Endothelial cell of umbilical vein (primary cell): ENCODE data around the gene WIPI1. TPM values are rescaled to one million over a fixed set of nuclear protein-coding genes. Genes with fewer than 3 reads are reported as not detected.

Experiments used
- BruUV-seq: library from RNA; stranded (reverse); fragments of 400-500 nt; replicated peaks from 2 replicates; lab custom pipeline; 2021; lab: Mats Ljungman, UMichigan
- CTCF ChIA-PET: fragments of 300-600, 350-600 bp; sonication (Branson Sonifier 250); formaldehyde crosslinking; loops from one replicate; lab custom pipeline; 2021; ENCODE audit warnings: antibody characterized with exemption, inconsistent platforms; lab: Charles Lee
- POLR2A ChIA-PET: fragments of 300-600, 350-600 bp; sonication (Branson Sonifier 250); formaldehyde crosslinking; loops from one replicate; lab custom pipeline; 2021; ENCODE audit warnings: antibody characterized with exemption, inconsistent platforms; lab: Charles Lee
- DNase-seq: peaks from one replicate; pipeline ENCODE4 v3.0.0-alpha.2; 2011; ENCODE audit warnings: low read depth, low spot score
- FAIRE-seq: peaks from 2 replicates; lab custom pipeline; 2011; peaks lifted over from hg19 to GRCh38; lab: Jason Lieb, UNC
- H2AFZ ChIP-seq: 2 replicates; pipeline ENCODE4 v1.6.0; 2012; ENCODE audit warnings: low read depth, low read length, control low read depth, inconsistent platforms
- H3K27ac ChIP-seq: 2 replicates; pipeline ENCODE4 v1.5.1; 2011; ENCODE audit warnings: low read depth, mild to moderate bottlenecking, control low read depth, low read length, moderate library complexity; ENCODE audit not compliant: insufficient read depth
- H3K27me3 ChIP-seq, 2 experiments: 2 replicates each; pipeline versions ENCODE4 v1.6.0 to v1.6.1; 2011; ENCODE audit warnings: low read length in 2 of 2, mixed read lengths in 1 of 2; ENCODE audit not compliant: control insufficient read depth in 2 of 2, insufficient read depth in 2 of 2
- H3K36me3 ChIP-seq, 2 experiments: 2 replicates in 1 of 2; 3 replicates in 1 of 2; pipeline ENCODE4 v1.5.1; 2011; ENCODE audit warnings: low read length in 2 of 2, mild to moderate bottlenecking in 1 of 2, moderate library complexity in 1 of 2; ENCODE audit not compliant: control insufficient read depth in 2 of 2, insufficient read depth in 2 of 2; ENCODE audit errors: extremely low read depth in 1 of 2
- H3K4me1 ChIP-seq: 3 replicates; pipeline ENCODE4 v1.5.1; 2011; ENCODE audit warnings: mild to moderate bottlenecking, low read length; ENCODE audit not compliant: control insufficient read depth, insufficient read depth; ENCODE audit errors: extremely low read depth
- H3K4me2 ChIP-seq: 2 replicates; pipeline ENCODE4 v1.6.1; 2011; ENCODE audit warnings: low read length, control low read depth, mixed read lengths; ENCODE audit not compliant: insufficient read depth
- H3K4me3 ChIP-seq, 3 experiments: fragments of 200-600 bp in 1 of 3; sonication (generic), shearing (Covaris generic) in 1 of 3; replicated peaks in 1 of 3; 2 replicates each; pipeline ENCODE4 v1.5.1; 2011 to 2016; ENCODE audit warnings: control low read depth in 3 of 3, low read length in 3 of 3, mild to moderate bottlenecking in 2 of 3, inconsistent platforms in 1 of 3, low read depth in 1 of 3, moderate library complexity in 1 of 3; ENCODE audit not compliant: insufficient read depth in 1 of 3
- H3K79me2 ChIP-seq: 2 replicates; pipeline ENCODE4 v1.6.0; 2012; ENCODE audit warnings: low read length, inconsistent platforms; ENCODE audit not compliant: control insufficient read depth, insufficient read depth
- H3K9ac ChIP-seq: replicated peaks from 2 replicates; pipeline ENCODE3; 2011; ENCODE audit warnings: low read length, control low read depth; ENCODE audit not compliant: insufficient read depth; ENCODE audit errors: extremely low read depth
- H3K9me1 ChIP-seq: replicated peaks from 3 replicates; pipeline ENCODE4 v1.6.0; 2011; ENCODE audit warnings: mild to moderate bottlenecking, low read length; ENCODE audit not compliant: control insufficient read depth, insufficient read depth; ENCODE audit errors: extremely low read depth
- H3K9me3 ChIP-seq: replicated peaks from 2 replicates; pipeline ENCODE4 v1.5.1; 2012; ENCODE audit warnings: low read length, inconsistent platforms; ENCODE audit not compliant: control insufficient read depth, insufficient read depth
- H4K20me1 ChIP-seq: replicated peaks from 2 replicates; pipeline ENCODE3; 2011; ENCODE audit warnings: mild to moderate bottlenecking, low read length; ENCODE audit not compliant: control insufficient read depth, insufficient read depth; ENCODE audit errors: extremely low read depth
- CTCF ChIP-seq, 2 donors: IDR thresholded peaks; 1 replicate in 1 of 2; 2 replicates in 1 of 2; pipeline ENCODE4 v1.5.1; 2011; ENCODE audit warnings: low read length in 2 of 2, mild to moderate bottlenecking in 2 of 2, moderate library complexity in 2 of 2, control low read depth in 1 of 2, inconsistent platforms in 1 of 2, low read depth in 1 of 2; ENCODE audit not compliant: insufficient read depth in 1 of 2; ENCODE audit errors: extremely low read depth in 1 of 2
- EZH2 ChIP-seq: IDR thresholded peaks from 2 replicates; pipeline ENCODE4 v1.6.1; 2012; ENCODE audit warnings: borderline replicate concordance, low read depth, mild to moderate bottlenecking, moderate library complexity, low read length, inconsistent platforms; ENCODE audit not compliant: severe bottlenecking
- FOS ChIP-seq: IDR thresholded peaks from 2 replicates; pipeline ENCODE4 v1.6.1; 2011; ENCODE audit warnings: mild to moderate bottlenecking, low read length, moderate library complexity, borderline replicate concordance; ENCODE audit not compliant: insufficient read depth
- GATA2 ChIP-seq: IDR thresholded peaks from 2 replicates; pipeline ENCODE4 v1.7.0; 2011; ENCODE audit warnings: low read depth, mild to moderate bottlenecking, moderate library complexity, mixed read lengths, low read length; ENCODE audit not compliant: insufficient read length, insufficient read depth
- JUN ChIP-seq: IDR thresholded peaks from 2 replicates; pipeline ENCODE4 v1.6.1; 2011; ENCODE audit warnings: borderline replicate concordance, low read depth; ENCODE audit not compliant: insufficient read length, insufficient read depth
- POLR2A ChIP-seq: IDR thresholded peaks from 2 replicates; pipeline ENCODE4 v1.6.1; 2012; ENCODE audit warnings: low read depth, mild to moderate bottlenecking, control low read depth, low read length
- POLR2AphosphoS5 ChIP-seq: IDR thresholded peaks from 2 replicates; pipeline ENCODE4 v1.6.1; 2012; ENCODE audit warnings: low read depth, mild to moderate bottlenecking, control low read depth, low read length, moderate library complexity; ENCODE audit not compliant: insufficient read depth
- dilution Hi-C: fragments of 300-500 bp; cut with MboI; formaldehyde crosslinking; loops from one replicate; pipeline ENCODE4 v1.15.0; 2019; ENCODE audit warnings: low sequenced_read_pairs; ENCODE audit not compliant: extremely low pct_ligation_motif_present
- intact Hi-C: fragments of 100-400 bp; cut with micrococcal nuclease; formaldehyde crosslinking; loops from one replicate; pipeline ENCODE4 v1.10.0; 2022
- polyA plus RNA-seq, 4 experiments: library from polyadenylated mRNA; depleted of rRNA in 3 of 4; stranded (reverse) in 3 of 4; unstranded in 1 of 4; fragments of >200 nt; gene quantifications; 2 replicates each; pipeline versions ENCODE4 v1.2.1 to v1.2.3, GENCODE V29; 2011 to 2012; ENCODE audit warnings: missing spikeins in 1 of 4
- total RNA-seq: library from RNA; stranded (reverse); gene quantifications from 2 replicates; pipeline ENCODE4 v1.2.3, GENCODE V29; 2021
- TF ChIP-seq, protein P1 (sequence below): IDR thresholded peaks from 2 replicates; pipeline ENCODE4 v1.6.1; 2011; ENCODE audit not compliant: insufficient read depth, insufficient read length

WIPI1 gene
- total and polyA plus RNA-seq, 2 donors (not counting 3 experiments of a cell fraction or from before 2014, with no cell fraction given) = 49.9 to 70.3 TPM

- FAIRE-seq = peak; percentile 76
- Histone ChIP-seq H3K4me3 (no peak overlapping the region), H4K20me1 (no peaks in the 10 kb centered on the region), H3K79me2 (no peaks in the 10 kb centered on the region), H2AFZ (peak overlapping the region; percentile 53), H3K9ac (no peak overlapping the region), H3K9me3 (no peaks in the 10 kb centered on the region), H3K27me3 (peaks cover 0 to 2% of the 10 kb centered on the region in 2 experiments), H3K27ac (no peak overlapping the region), H3K4me1 (peaks cover 11% of the 10 kb centered on the region), H3K4me2 (no peak overlapping the region), H3K9me1 (no peaks in the 10 kb centered on the region), H3K36me3 (no peaks in the 10 kb centered on the region)
- POLR2A ChIA-PET = no interaction called here
- dilution Hi-C loops (no loop called here), intact Hi-C loops (loop anchor here (1.0 to 5.0 kb wide), 8 partner anchors 26 to 775 kb away; no protein-coding TSS in a partner anchor)
- TF ChIP-seq JUN = no peak
- peak; percentile 13 for TF ChIP-seq GATA2
- TF ChIP-seq CTCF (IDR thresholded peaks at IDR 0.05; ENCODE audit: extremely low read depth in 1 of 2, insufficient read depth in 1 of 2, low read depth in 1 of 2, low read length in 2 of 2) = peak; percentile 53 to 56
- no peak for TF ChIP-seq POLR2AphosphoS5
- TF ChIP-seq, protein P1, sequence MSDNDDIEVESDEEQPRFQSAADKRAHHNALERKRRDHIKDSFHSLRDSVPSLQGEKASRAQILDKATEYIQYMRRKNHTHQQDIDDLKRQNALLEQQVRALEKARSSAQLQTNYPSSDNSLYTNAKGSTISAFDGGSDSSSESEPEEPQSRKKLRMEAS = no peak
- no peak for TF ChIP-seq FOS
- no peak for TF ChIP-seq EZH2
- no peak for TF ChIP-seq POLR2A
- peak; percentile 83 for DNase-seq
- CTCF ChIA-PET = interaction anchor here (0.6 to 3.4 kb wide), 13 partner anchors 21 to 658 kb away, joined by 3 to 28 read pairs (median 4); no protein-coding TSS in a partner anchor
- BruUV-seq = no TSS peak
Observed at GRCh38 chr17:68462381-68463210, 5.3 kb upstream of the WIPI1 start.
